Ovary (tissue), 9 donors: ENCODE results near the gene STK24. TPM values are rescaled to one million over a fixed set of nuclear protein-coding genes. Genes with fewer than 3 reads are reported as not detected.

Experiments
- DNase-seq, 5 donors: peaks; one replicate each; pipeline ENCODE4 v3.0.0-alpha.2; 2019 to 2020
- H3K27ac ChIP-seq, 2 donors: fragments of 200-600 bp; one replicate each; pipeline versions ENCODE4 v1.5.1 to v1.8.0; 2019 to 2022
- H3K27me3 ChIP-seq: fragments of 200-600 bp; one replicate; pipeline ENCODE4 v1.8.0; 2022
- H3K36me3 ChIP-seq: fragments of 200-600 bp; sonication (generic); one replicate; pipeline ENCODE4 v1.5.1; 2019
- H3K4me1 ChIP-seq: one replicate; pipeline ENCODE4 v1.8.1; 2013; ENCODE audit warnings: mild to moderate bottlenecking, moderate library complexity; ENCODE audit not compliant: insufficient read depth
- H3K4me3 ChIP-seq: fragments of 200-600 bp; sonication (generic); one replicate; pipeline ENCODE4 v1.5.1; 2017
- H3K9me3 ChIP-seq, 2 donors: fragments of 200-600 bp in 1 of 2; sonication (generic) in 1 of 2; one replicate each; pipeline versions ENCODE4 v1.5.1 to v1.8.1; 2013 to 2019; ENCODE audit warnings: mild to moderate bottlenecking in 1 of 2, moderate library complexity in 1 of 2
- CTCF ChIP-seq, 3 donors: fragments of 450-650 bp in 2 of 3; fragments of 200-600 bp in 1 of 3; IDR thresholded peaks; one replicate each; pipeline versions ENCODE4 v1.5.1 to v1.8.0; 2016 to 2022; ENCODE audit warnings: antibody characterized with exemption in 3 of 3, mild to moderate bottlenecking in 1 of 3
- EP300 ChIP-seq: sonication (generic); formaldehyde crosslinking; IDR thresholded peaks from one replicate; pipeline ENCODE4 v1.6.1; 2017; ENCODE audit warnings: antibody characterized with exemption
- POLR2A ChIP-seq: fragments of 450-650 bp; IDR thresholded peaks from one replicate; pipeline ENCODE4 v1.6.1; 2017; ENCODE audit warnings: antibody characterized with exemption, mild to moderate bottlenecking, moderate library complexity
- WGBS, 3 donors: extraction: QIAGEN DNeasy Blood & Tissue Kit in 1 of 3; methylation state at CpG; one replicate each; pipeline versions ENCODE4 v1.1.5 to v1.1.7; 2013 to 2017; 5-methylcytosine and 5-hydroxymethylcytosine counted together
- intact Hi-C, 4 donors: fragments of 100-400 bp; cut with DNase I; formaldehyde crosslinking; loops; one replicate each; pipeline versions ENCODE4 v1.11.0 to v1.15.1; 2022 to 2023
- polyA plus RNA-seq, 2 donors: library from polyadenylated mRNA; stranded (reverse); fragments of 200-250 nt in 1 of 2; fragments of 350-450 nt in 1 of 2; fragmentation: Illumina TruSeq in 1 of 2; extraction: RNeasy Lipid Tissue Mini Kit (QIAGEN cat#74804) in 1 of 2; gene quantifications; one replicate each; pipeline ENCODE4 v1.2.3, GENCODE V29; 2013 to 2014
- total RNA-seq, 7 donors: library from RNA; depleted of rRNA in 2 of 7; stranded (reverse); fragments of >200 nt in 2 of 7; fragmentation: NEBNext Ultra II Directional in 3 of 7; extraction: Animal tissue kit (Norgen Biotek cat#: 25700) in 3 of 7; gene quantifications; one replicate each; pipeline versions ENCODE4 v1.1.0 to v1.2.4, GENCODE V29; 2016 to 2023
- donor health status: DM: no; HTN: no; CAD: no; lungs with moderate emphysema.
- donor health status: DM: no; HTN: no; CAD: no.
- donor health status: Bipolar disorder and iron deficiency.
- donor health status: DM: yes; HTN: yes; CAD: no.
- donor health status: DM: no; HTN: no; CAD: no.
- donor health status: DM: yes; HTN: yes; CAD: no.

STK24 gene
- total and polyA plus RNA-seq, 9 donors = 34.0 to 153 (median 60.6) TPM

- DNase-seq = no peak
- Histone ChIP-seq H3K9me3 (no peaks in the 10 kb centered on the region), H3K27ac (no peak overlapping the region), H3K27me3 (no peaks in the 10 kb centered on the region), H3K4me3 (no peak overlapping the region), H3K36me3 (no peaks in the 10 kb centered on the region), H3K4me1 (no peaks in the 10 kb centered on the region)
- intact Hi-C loops = loop anchor here (5.0 to 10.0 kb wide), 4 partner anchors 254 to 544 kb away; partner anchors contain the start of gene FARP1 (in 2 of the 4)
- WGBS, 3 donors = 77 to 95% (median 89%) methylated on average over 5 of the region's 5 CpGs
- TF ChIP-seq CTCF (IDR thresholded peaks at IDR 0.05) = no peak
- TF ChIP-seq POLR2A = no peak
- TF ChIP-seq EP300 = no peak
Measured at GRCh38 chr13:98398581-98398980, 178.3 kb downstream of the STK24 start.

DNA sequence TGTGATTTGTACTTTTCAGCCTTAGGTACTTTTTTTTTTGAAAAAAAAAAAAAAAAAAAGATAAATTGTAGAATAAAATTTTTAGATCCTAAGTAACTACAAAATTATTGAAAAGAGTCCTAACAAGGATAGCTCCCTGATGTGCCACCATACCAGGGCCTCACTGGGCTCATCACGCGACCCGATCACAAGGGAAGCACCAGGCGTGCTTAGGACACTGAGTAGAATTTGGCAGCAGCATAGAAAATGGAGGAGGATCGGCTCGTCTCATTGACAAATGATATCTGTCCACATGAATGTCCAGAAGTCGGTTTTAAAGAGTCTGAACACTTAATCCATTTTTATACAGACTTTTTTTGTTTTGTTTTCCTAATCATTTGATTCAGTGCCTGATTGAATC is 179.0 kb downstream of the STK24 start:
- Histone ChIP-seq H3K36me3 (no peaks in the 10 kb centered on the region), H3K4me1 (no peaks in the 10 kb centered on the region), H3K9me3 (no peaks in the 10 kb centered on the region), H3K27ac (no peak overlapping the region), H3K27me3 (no peaks in the 10 kb centered on the region), H3K4me3 (no peak overlapping the region)
- WGBS, 3 donors = 82 to 92% (median 91%) methylated on average over 7 of the region's 7 CpGs
- intact Hi-C loops = loop anchor here (5.0 to 10.0 kb wide), 4 partner anchors 253 to 543 kb away; partner anchors contain the start of gene FARP1 (in 2 of the 4)
- TF ChIP-seq EP300 (no peak), POLR2A (no peak), CTCF (IDR thresholded peaks at IDR 0.05) (no peak)
- no peak for DNase-seq

GRCh38 chr13:98397221-98397620 is 179.7 kb downstream of the STK24 start:
- TF ChIP-seq POLR2A (no peak), CTCF (IDR thresholded peaks at IDR 0.05) (peak in 1 of 3 donors; percentile 35)
- no peaks in the 10 kb centered on the region for H3K36me3 ChIP-seq
- H3K4me1 ChIP-seq = no peaks in the 10 kb centered on the region
- H3K9me3 ChIP-seq = no peaks in the 10 kb centered on the region
- no peak for DNase-seq
- H3K27me3 ChIP-seq = no peaks in the 10 kb centered on the region
- WGBS, 3 donors = 81 to 88% (median 87%) methylated on average over 1 of the region's 1 CpG
- intact Hi-C loops = loop anchor here (5.0 to 10.0 kb wide), 4 partner anchors 252 to 542 kb away; partner anchors contain the start of gene FARP1 (in 2 of the 4)
- H3K27ac ChIP-seq = no peak overlapping the region
- no peak overlapping the region for H3K4me3 ChIP-seq

DNA sequence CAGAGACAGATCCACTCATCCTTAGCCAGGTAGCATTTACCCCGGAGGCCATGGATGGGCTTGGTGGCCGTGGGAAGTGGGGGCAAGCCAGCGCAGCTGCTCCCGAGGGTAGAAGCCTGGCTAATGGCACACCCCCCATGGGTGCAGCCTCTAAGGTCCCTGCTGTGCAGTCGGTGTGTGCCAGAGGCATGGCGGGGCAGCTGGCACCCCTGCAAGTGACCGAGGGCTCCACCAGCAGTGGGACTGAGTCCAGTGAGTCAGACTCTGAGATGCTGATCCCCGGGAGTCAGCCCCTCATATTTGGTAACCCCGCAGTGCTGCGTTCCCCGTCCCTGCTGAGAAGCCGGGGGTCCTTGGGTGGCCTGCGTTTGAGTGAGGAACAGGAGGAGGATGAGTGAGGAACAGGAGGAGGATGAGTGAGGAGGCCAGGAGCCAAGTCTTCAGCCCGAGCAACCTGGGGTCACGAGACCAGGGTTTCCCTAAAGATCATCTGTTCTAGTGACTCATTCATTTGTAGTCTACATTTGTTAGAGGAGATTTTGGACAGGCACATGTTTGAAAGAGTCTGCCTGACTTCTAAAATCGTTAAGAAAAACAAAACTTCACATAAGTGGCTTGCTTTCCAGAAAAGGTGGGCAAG is 180.7 kb downstream of the STK24 start:
- Histone ChIP-seq H3K36me3 (no peaks in the 10 kb centered on the region), H3K4me1 (no peaks in the 10 kb centered on the region), H3K9me3 (no peaks in the 10 kb centered on the region), H3K27me3 (no peaks in the 10 kb centered on the region), H3K27ac (no peak overlapping the region), H3K4me3 (no peak overlapping the region)
- TF ChIP-seq POLR2A = no peak
- intact Hi-C loops = loop anchor here (5.0 to 10.0 kb wide), 4 partner anchors 251 to 541 kb away; partner anchors contain the start of gene FARP1 (in 2 of the 4)
- WGBS, 3 donors = 79 to 82% (median 81%) methylated on average over 13 to 16 of the region's 16 CpGs
- DNase-seq = no peak

Other genes starting within 250 kb of the STK24 start
- 1 to 10 TPM in 1 of 7 donors, under 1 TPM in 3, not detected in 3; 0.05 to 1.3 (median 0.27) TPM for gene SLC15A1, start 175.6 kb upstream of the STK24 start, total RNA-seq
- gene SLC15A1, start 175.6 kb upstream of the STK24 start, polyA plus RNA-seq = under 1 TPM; 0.11 to 0.15 TPM